WTC11 (cell line): ENCODE results near the gene PFN1. TPM values are rescaled to one million over a fixed set of nuclear protein-coding genes. Genes with fewer than 3 reads are reported as not detected.
A peak's percentile ranks its signal among the peaks of the same experiment; 100 is the strongest.

Experiments
- ATAC-seq: fragments of 200-7000 bp; cut with Tn5 transposase; 2 replicates; pipeline ENCODE4 v1.10.0; 2021; ENCODE audit warnings: mild to moderate bottlenecking, moderate library complexity
- CTCF ChIA-PET: fragments of 300-600 bp; sonication (Branson Sonifier 250); formaldehyde crosslinking; loops from one replicate; lab custom pipeline; 2021; ENCODE audit warnings: antibody characterized with exemption; lab: Charles Lee
- POLR2A ChIA-PET: fragments of 350-600 bp; sonication (Branson Sonifier 250); formaldehyde crosslinking; loops from one replicate; lab custom pipeline; 2021; ENCODE audit warnings: antibody characterized with exemption; lab: Charles Lee
- DNase-seq: peaks from one replicate; pipeline ENCODE4 v3.0.0; 2021; ENCODE audit warnings: low spot score
- H3K27ac Mint-ChIP-seq: 2 replicates; pipeline ENCODE4 v1.8.0; 2021; ENCODE audit warnings: mixed read lengths
- H3K27me3 Mint-ChIP-seq: 2 replicates; pipeline ENCODE4 v1.8.0; 2021; ENCODE audit warnings: low read depth, mild to moderate bottlenecking, moderate library complexity, mixed read lengths
- H3K36me3 Mint-ChIP-seq: 2 replicates; pipeline ENCODE4 v1.8.0; 2021; ENCODE audit warnings: mixed read lengths
- H3K4me1 Mint-ChIP-seq: 2 replicates; pipeline ENCODE4 v1.8.0; 2022; ENCODE audit warnings: mixed read lengths
- H3K4me3 Mint-ChIP-seq: 2 replicates; pipeline ENCODE4 v1.8.0; 2021; ENCODE audit warnings: mild to moderate bottlenecking, moderate library complexity, mixed read lengths
- H3K9me3 Mint-ChIP-seq: 2 replicates; pipeline ENCODE4 v1.8.0; 2021; ENCODE audit warnings: mixed read lengths
- ATF1 ChIP-seq: sonication (generic); formaldehyde crosslinking; IDR thresholded peaks from 2 replicates; pipeline ENCODE4 v1.8.1; 2023; ENCODE audit warnings: mild to moderate bottlenecking, moderate library complexity, missing genetic modification reagents
- CREM ChIP-seq: sonication (generic); formaldehyde crosslinking; IDR thresholded peaks from 2 replicates; pipeline ENCODE4 v1.8.1; 2022; ENCODE audit warnings: mild to moderate bottlenecking, missing genetic modification reagents, moderate library complexity
- EMX1 ChIP-seq: fragments of 250-450 bp; sonication (Bioruptor Pico); IDR thresholded peaks from 2 replicates; pipeline ENCODE4 v1.8.0; 2021; ENCODE audit warnings: mild to moderate bottlenecking
- FOXP1 ChIP-seq: sonication (generic); formaldehyde crosslinking; IDR thresholded peaks from 2 replicates; pipeline ENCODE4 v1.8.0; 2022; ENCODE audit warnings: missing genetic modification reagents, mild to moderate bottlenecking, moderate library complexity, borderline replicate concordance
- NFYB ChIP-seq: sonication (generic); formaldehyde crosslinking; conservative IDR thresholded peaks from 2 replicates; pipeline ENCODE4 v1.8.0; 2022; ENCODE audit warnings: low read depth, missing genetic modification reagents
- NR1H2 ChIP-seq: sonication (generic); formaldehyde crosslinking; IDR thresholded peaks from 2 replicates; pipeline ENCODE4 v1.9.0; 2021; ENCODE audit warnings: mild to moderate bottlenecking, moderate library complexity, missing genetic modification reagents
- NR2C2 ChIP-seq: sonication (generic); formaldehyde crosslinking; IDR thresholded peaks from 2 replicates; pipeline ENCODE4 v1.8.0; 2022; ENCODE audit warnings: mild to moderate bottlenecking, missing genetic modification reagents
- NR3C1 ChIP-seq: sonication (generic); formaldehyde crosslinking; conservative IDR thresholded peaks from 2 replicates; pipeline ENCODE4 v1.8.1; 2023; ENCODE audit warnings: low read depth, mild to moderate bottlenecking, missing genetic modification reagents
- SMAD3 ChIP-seq: sonication (generic); formaldehyde crosslinking; IDR thresholded peaks from 2 replicates; pipeline ENCODE4 v1.8.0; 2022; ENCODE audit warnings: missing genetic modification reagents, mild to moderate bottlenecking, borderline replicate concordance
- TEAD4 ChIP-seq: sonication (generic); formaldehyde crosslinking; IDR thresholded peaks from 2 replicates; pipeline ENCODE4 v1.8.0; 2022; ENCODE audit warnings: mild to moderate bottlenecking, missing genetic modification reagents
- ZNF121 ChIP-seq: sonication (generic); formaldehyde crosslinking; IDR thresholded peaks from 2 replicates; pipeline ENCODE4 v1.8.0; 2023; ENCODE audit warnings: missing genetic modification reagents
- ZNF416 ChIP-seq: fragments of 250-450 bp; sonication (Bioruptor Pico); IDR thresholded peaks from 2 replicates; pipeline ENCODE4 v1.9.0; 2021; ENCODE audit warnings: mild to moderate bottlenecking, inconsistent platforms
- ZNF423 ChIP-seq: fragments of 250-450 bp; sonication (Bioruptor Pico); IDR thresholded peaks from 2 replicates; pipeline ENCODE4 v2.1.2; 2022; ENCODE audit warnings: mild to moderate bottlenecking, moderate library complexity
- total RNA-seq: library from RNA; stranded (reverse); gene quantifications from 3 replicates; pipeline ENCODE4 v1.2.3, GENCODE V29; 2021
- TF ChIP-seq, protein P1 (sequence below): sonication (generic); formaldehyde crosslinking; IDR thresholded peaks from 2 replicates; pipeline ENCODE4 v1.8.1; 2023; ENCODE audit warnings: mild to moderate bottlenecking, moderate library complexity, missing genetic modification reagents
- TF ChIP-seq, protein P2 (sequence below): sonication (generic); formaldehyde crosslinking; IDR thresholded peaks from 2 replicates; pipeline ENCODE4 v1.8.0; 2022; ENCODE audit warnings: mild to moderate bottlenecking, missing genetic modification reagents
- TF ChIP-seq, protein P3 (sequence below): fragments of 250-450 bp; sonication (Bioruptor Pico); IDR thresholded peaks from 2 replicates; pipeline ENCODE4 v2.1.2; 2022; ENCODE audit warnings: mild to moderate bottlenecking, moderate library complexity
- TF ChIP-seq, protein P4 (sequence below): sonication (generic); formaldehyde crosslinking; conservative IDR thresholded peaks from 2 replicates; pipeline ENCODE4 v1.8.1; 2023; ENCODE audit warnings: mild to moderate bottlenecking, low read depth, missing genetic modification reagents, moderate library complexity
- TF ChIP-seq, protein P5 (sequence below): sonication (generic); formaldehyde crosslinking; IDR thresholded peaks from 2 replicates; pipeline ENCODE4 v1.8.1; 2022; ENCODE audit warnings: mild to moderate bottlenecking, moderate library complexity, missing genetic modification reagents
- TF ChIP-seq, protein P6 (sequence below): sonication (generic); formaldehyde crosslinking; IDR thresholded peaks from 2 replicates; pipeline ENCODE4 v1.8.1; 2022; ENCODE audit warnings: mild to moderate bottlenecking, missing genetic modification reagents, moderate library complexity, borderline replicate concordance
- TF ChIP-seq, protein P7 (sequence below): sonication (generic); formaldehyde crosslinking; IDR thresholded peaks from 2 replicates; pipeline ENCODE4 v1.8.0; 2023; ENCODE audit warnings: missing genetic modification reagents, mild to moderate bottlenecking, borderline replicate concordance

The PFN1 gene
- total RNA-seq, 1 experiment from 2014 or later, result 1,289 TPM

DNA sequence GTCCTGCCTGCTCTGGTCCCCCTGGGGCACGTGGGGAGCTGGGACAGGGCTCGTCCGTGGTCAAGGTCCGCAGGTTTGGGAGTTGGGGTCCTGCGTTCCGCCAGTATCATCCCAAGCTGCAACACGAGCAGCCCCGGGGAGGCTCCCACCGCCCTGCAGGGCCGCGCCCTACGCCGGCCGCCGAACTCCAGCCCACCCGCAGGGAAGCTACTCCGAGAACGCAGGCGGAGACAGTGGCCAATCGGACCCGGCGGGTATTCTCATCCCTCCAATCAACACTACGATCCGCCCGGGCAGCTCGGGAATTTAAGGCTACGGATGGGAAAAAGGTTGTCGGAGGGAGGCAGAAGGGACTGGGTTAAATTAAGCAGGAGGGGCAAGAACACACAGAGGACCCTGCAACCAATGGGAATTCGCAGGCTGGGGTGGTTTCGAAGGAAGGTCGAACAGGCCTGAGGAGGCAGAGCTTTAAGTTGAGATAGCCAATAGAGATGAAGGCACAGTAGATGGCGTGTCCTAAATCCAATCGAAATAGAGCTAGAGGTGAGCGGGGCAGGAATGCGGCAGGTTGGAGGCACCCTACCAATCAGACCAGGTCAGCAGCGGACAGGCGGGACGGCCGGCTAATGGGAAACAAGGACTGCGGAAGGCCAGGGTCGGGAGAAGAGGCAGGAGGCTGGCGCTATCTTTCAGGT lies 18.7 kb upstream of the PFN1 start (continued):
- TF ChIP-seq, protein P1, sequence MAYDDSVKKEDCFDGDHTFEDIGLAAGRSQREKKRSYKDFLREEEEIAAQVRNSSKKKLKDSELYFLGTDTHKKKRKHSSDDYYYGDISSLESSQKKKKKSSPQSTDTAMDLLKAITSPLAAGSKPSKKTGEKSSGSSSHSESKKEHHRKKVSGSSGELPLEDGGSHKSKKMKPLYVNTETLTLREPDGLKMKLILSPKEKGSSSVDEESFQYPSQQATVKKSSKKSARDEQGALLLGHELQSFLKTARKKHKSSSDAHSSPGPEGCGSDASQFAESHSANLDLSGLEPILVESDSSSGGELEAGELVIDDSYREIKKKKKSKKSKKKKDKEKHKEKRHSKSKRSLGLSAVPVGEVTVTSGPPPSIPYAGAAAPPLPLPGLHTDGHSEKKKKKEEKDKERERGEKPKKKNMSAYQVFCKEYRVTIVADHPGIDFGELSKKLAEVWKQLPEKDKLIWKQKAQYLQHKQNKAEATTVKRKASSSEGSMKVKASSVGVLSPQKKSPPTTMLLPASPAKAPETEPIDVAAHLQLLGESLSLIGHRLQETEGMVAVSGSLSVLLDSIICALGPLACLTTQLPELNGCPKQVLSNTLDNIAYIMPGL (CRISPR knock-in tag), result peak; percentile 24; the same call in 1 of the 2 replicates
- TF ChIP-seq, protein P2, sequence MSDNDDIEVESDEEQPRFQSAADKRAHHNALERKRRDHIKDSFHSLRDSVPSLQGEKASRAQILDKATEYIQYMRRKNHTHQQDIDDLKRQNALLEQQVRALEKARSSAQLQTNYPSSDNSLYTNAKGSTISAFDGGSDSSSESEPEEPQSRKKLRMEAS (CRISPR knock-in tag), result peak; percentile 86
- TF ChIP-seq, protein P3, sequence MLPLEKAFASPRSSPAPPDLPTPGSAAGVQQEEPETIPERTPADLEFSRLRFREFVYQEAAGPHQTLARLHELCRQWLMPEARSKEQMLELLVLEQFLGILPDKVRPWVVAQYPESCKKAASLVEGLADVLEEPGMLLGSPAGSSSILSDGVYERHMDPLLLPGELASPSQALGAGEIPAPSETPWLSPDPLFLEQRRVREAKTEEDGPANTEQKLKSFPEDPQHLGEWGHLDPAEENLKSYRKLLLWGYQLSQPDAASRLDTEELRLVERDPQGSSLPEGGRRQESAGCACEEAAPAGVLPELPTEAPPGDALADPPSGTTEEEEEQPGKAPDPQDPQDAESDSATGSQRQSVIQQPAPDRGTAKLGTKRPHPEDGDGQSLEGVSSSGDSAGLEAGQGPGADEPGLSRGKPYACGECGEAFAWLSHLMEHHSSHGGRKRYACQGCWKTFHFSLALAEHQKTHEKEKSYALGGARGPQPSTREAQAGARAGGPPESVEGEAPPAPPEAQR (CRISPR knock-in tag), result no peak
- peak; percentile 82; the same call in 1 of the 2 replicates for TF ChIP-seq FOXP1 (CRISPR knock-in tag)

DNA sequence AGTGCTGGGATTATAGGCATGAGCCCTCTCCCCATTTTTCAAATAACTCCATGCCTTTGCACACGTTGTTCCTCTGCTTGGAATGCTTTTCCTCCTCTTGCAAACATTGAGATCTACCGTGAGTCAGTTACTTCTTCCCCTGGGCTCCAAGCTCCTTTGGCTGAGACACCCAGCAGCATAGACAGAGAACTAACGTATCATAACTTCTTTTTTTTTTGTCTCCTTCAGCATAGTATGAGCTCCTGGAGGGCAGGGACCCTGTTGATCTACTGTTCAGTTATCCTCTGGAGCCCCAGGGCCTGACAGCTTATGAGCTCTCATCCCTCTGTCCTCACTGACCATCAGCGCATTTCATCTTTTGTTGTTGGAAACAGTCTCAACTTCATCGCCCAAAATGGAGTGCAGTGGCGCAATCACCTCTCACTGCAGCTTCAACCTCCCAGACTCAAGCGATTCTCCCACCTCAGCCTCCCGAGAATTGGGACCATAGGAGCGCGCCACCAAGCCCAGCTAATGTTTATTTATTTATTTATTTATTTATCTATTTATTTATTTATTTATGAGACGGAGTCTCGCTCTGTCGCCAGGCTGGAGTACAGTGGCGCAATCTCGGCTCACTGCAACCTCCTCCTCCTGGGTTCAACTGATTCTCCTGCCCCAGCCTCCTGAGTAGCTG lies 17.1 kb upstream of the PFN1 start:
- ATAC-seq, result no peak
- DNase-seq, result no peak
- Mint-ChIP-seq H3K9me3 (peaks cover 13% of the 10 kb centered on the region), H3K36me3 (peaks cover 15% of the 10 kb centered on the region), H3K4me1 (peaks cover 27% of the 10 kb centered on the region), H3K27ac (no peak overlapping the region; the same call in 1 of the 2 replicates), H3K27me3 (peaks cover under 1% of the 10 kb centered on the region), H3K4me3 (peak overlapping the region; percentile 40; the same call in 1 of the 2 replicates)
- CTCF ChIA-PET, result interaction anchor here (1.2 to 2.4 kb wide), 4 partner anchors 10 to 57 kb away, joined by 3 to 17 read pairs (median 9); partner anchors contain the start of genes RNF167 and SLC25A11
- TF ChIP-seq EMX1 (CRISPR knock-in tag), result no peak
- no peak for TF ChIP-seq TEAD4 (CRISPR knock-in tag)
- TF ChIP-seq ZNF416, result no peak
- TF ChIP-seq, protein P2 (CRISPR knock-in tag), result no peak
- TF ChIP-seq, protein P4, sequence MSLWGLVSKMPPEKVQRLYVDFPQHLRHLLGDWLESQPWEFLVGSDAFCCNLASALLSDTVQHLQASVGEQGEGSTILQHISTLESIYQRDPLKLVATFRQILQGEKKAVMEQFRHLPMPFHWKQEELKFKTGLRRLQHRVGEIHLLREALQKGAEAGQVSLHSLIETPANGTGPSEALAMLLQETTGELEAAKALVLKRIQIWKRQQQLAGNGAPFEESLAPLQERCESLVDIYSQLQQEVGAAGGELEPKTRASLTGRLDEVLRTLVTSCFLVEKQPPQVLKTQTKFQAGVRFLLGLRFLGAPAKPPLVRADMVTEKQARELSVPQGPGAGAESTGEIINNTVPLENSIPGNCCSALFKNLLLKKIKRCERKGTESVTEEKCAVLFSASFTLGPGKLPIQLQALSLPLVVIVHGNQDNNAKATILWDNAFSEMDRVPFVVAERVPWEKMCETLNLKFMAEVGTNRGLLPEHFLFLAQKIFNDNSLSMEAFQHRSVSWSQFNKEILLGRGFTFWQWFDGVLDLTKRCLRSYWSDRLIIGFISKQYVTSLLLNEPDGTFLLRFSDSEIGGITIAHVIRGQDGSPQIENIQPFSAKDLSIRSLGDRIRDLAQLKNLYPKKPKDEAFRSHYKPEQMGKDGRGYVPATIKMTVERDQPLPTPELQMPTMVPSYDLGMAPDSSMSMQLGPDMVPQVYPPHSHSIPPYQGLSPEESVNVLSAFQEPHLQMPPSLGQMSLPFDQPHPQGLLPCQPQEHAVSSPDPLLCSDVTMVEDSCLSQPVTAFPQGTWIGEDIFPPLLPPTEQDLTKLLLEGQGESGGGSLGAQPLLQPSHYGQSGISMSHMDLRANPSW, result no peak
- TF ChIP-seq SMAD3, result no peak
- TF ChIP-seq NR2C2, result no peak
- TF ChIP-seq NFYB (CRISPR knock-in tag), result no peak
- TF ChIP-seq NR1H2 (CRISPR knock-in tag), result no peak
- no peak for TF ChIP-seq ZNF423 (CRISPR knock-in tag)
- TF ChIP-seq, protein P5, sequence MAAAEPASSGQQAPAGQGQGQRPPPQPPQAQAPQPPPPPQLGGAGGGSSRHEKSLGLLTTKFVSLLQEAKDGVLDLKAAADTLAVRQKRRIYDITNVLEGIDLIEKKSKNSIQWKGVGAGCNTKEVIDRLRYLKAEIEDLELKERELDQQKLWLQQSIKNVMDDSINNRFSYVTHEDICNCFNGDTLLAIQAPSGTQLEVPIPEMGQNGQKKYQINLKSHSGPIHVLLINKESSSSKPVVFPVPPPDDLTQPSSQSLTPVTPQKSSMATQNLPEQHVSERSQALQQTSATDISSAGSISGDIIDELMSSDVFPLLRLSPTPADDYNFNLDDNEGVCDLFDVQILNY (CRISPR knock-in tag), result no peak
- TF ChIP-seq, protein P6, sequence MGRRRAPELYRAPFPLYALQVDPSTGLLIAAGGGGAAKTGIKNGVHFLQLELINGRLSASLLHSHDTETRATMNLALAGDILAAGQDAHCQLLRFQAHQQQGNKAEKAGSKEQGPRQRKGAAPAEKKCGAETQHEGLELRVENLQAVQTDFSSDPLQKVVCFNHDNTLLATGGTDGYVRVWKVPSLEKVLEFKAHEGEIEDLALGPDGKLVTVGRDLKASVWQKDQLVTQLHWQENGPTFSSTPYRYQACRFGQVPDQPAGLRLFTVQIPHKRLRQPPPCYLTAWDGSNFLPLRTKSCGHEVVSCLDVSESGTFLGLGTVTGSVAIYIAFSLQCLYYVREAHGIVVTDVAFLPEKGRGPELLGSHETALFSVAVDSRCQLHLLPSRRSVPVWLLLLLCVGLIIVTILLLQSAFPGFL (CRISPR knock-in tag), result no peak
- no peak for TF ChIP-seq NR3C1 (CRISPR knock-in tag)
- no peak for TF ChIP-seq ATF1 (CRISPR knock-in tag)
- TF ChIP-seq CREM, result no peak
- no peak for TF ChIP-seq ZNF121 (CRISPR knock-in tag)
- TF ChIP-seq, protein P7, sequence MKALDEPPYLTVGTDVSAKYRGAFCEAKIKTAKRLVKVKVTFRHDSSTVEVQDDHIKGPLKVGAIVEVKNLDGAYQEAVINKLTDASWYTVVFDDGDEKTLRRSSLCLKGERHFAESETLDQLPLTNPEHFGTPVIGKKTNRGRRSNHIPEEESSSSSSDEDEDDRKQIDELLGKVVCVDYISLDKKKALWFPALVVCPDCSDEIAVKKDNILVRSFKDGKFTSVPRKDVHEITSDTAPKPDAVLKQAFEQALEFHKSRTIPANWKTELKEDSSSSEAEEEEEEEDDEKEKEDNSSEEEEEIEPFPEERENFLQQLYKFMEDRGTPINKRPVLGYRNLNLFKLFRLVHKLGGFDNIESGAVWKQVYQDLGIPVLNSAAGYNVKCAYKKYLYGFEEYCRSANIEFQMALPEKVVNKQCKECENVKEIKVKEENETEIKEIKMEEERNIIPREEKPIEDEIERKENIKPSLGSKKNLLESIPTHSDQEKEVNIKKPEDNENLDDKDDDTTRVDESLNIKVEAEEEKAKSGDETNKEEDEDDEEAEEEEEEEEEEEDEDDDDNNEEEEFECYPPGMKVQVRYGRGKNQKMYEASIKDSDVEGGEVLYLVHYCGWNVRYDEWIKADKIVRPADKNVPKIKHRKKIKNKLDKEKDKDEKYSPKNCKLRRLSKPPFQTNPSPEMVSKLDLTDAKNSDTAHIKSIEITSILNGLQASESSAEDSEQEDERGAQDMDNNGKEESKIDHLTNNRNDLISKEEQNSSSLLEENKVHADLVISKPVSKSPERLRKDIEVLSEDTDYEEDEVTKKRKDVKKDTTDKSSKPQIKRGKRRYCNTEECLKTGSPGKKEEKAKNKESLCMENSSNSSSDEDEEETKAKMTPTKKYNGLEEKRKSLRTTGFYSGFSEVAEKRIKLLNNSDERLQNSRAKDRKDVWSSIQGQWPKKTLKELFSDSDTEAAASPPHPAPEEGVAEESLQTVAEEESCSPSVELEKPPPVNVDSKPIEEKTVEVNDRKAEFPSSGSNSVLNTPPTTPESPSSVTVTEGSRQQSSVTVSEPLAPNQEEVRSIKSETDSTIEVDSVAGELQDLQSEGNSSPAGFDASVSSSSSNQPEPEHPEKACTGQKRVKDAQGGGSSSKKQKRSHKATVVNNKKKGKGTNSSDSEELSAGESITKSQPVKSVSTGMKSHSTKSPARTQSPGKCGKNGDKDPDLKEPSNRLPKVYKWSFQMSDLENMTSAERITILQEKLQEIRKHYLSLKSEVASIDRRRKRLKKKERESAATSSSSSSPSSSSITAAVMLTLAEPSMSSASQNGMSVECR (CRISPR knock-in tag), result no peak
- POLR2A ChIA-PET, result interaction anchor here (1.1 to 3.6 kb wide), 2 partner anchors 18 to 25 kb away, joined by 3 to 38 read pairs; partner anchors contain the start of genes RNF167 and SLC25A11
